HT-29 (cell line): ENCODE results near the gene C11orf58. TPM values are rescaled to one million over a fixed set of nuclear protein-coding genes. Genes with fewer than 3 reads are reported as not detected.

ENCODE experiments used
- DNase-seq: peaks from one replicate; pipeline ENCODE4 v3.0.0-alpha.2; 2015; ENCODE audit warnings: low spot score
- total RNA-seq: library from RNA; depleted of rRNA; stranded (reverse); fragments of >200 nt; shearing (Covaris generic); gene quantifications from 2 replicates; pipeline ENCODE4 v1.2.3, GENCODE V29; 2014

C11orf58 gene
- total RNA-seq, 1 experiment from 2014 or later, result 117 TPM

GRCh38 chr11:16767957-16768356 lies 29.5 kb downstream of the C11orf58 start:
- no peak for DNase-seq

GRCh38 chr11:16769386-16769785 lies 30.9 kb downstream of the C11orf58 start:
- no peak for DNase-seq

- DNase-seq, result no peak
Observed at GRCh38 chr11:16770016-16770415, 31.6 kb downstream of the C11orf58 start.

- DNase-seq, result no peak
Observed at GRCh38 chr11:16771350-16772140, 33.1 kb downstream of the C11orf58 start.

GRCh38 chr11:16772141-16772512 lies 33.7 kb downstream of the C11orf58 start:
- no peak for DNase-seq

- DNase-seq, result no peak
Observed at GRCh38 chr11:16773981-16774935, 35.8 kb downstream of the C11orf58 start.

- no peak for DNase-seq
Observed at GRCh38 chr11:16774936-16775613, 36.6 kb downstream of the C11orf58 start.

GRCh38 chr11:16775614-16776283 lies 37.3 kb downstream of the C11orf58 start:
- DNase-seq, result no peak

- DNase-seq, result no peak
Observed at GRCh38 chr11:16776711-16777612, 38.5 kb downstream of the C11orf58 start.

- no peak for DNase-seq
Observed at GRCh38 chr11:16777613-16777975, 39.1 kb downstream of the C11orf58 start.

GRCh38 chr11:16778286-16778685 lies 39.8 kb downstream of the C11orf58 start:
- DNase-seq, result no peak

- DNase-seq, result no peak
Observed at GRCh38 chr11:16778876-16779275, 40.4 kb downstream of the C11orf58 start.

GRCh38 chr11:16779436-16779835 lies 41.0 kb downstream of the C11orf58 start:
- no peak for DNase-seq

- no peak for DNase-seq
Observed at GRCh38 chr11:16780146-16780545, 41.7 kb downstream of the C11orf58 start.

- DNase-seq, result no peak
Observed at GRCh38 chr11:16780698-16781550, 42.5 kb downstream of the C11orf58 start.

GRCh38 chr11:16781936-16782919 lies 43.8 kb downstream of the C11orf58 start:
- peak; percentile 17 for DNase-seq

- DNase-seq, result no peak
Observed at GRCh38 chr11:16783321-16783801, 44.9 kb downstream of the C11orf58 start.

- no peak for DNase-seq
Observed at GRCh38 chr11:16784097-16784496, 45.6 kb downstream of the C11orf58 start.
